Spinal cord (tissue), 10 donors: ENCODE measurements around the gene FAM168B. TPM values are rescaled to one million over a fixed set of nuclear protein-coding genes. Genes with fewer than 3 reads are reported as not detected.

Source experiments
- DNase-seq, 6 donors: peaks; one replicate each; pipeline versions ENCODE4 v3.0.0 to v3.0.0-alpha.2; 2013 to 2015; ENCODE audit warnings: low spot score in 6 of 6, low read depth in 4 of 6
- H3K27ac ChIP-seq: one replicate; pipeline ENCODE4 v1.5.1; 2013; ENCODE audit warnings: low read depth, low read length, control low read depth
- H3K27me3 ChIP-seq: one replicate; pipeline ENCODE4 v1.6.1; 2013; ENCODE audit warnings: low read length; ENCODE audit not compliant: control insufficient read depth, insufficient read depth
- H3K36me3 ChIP-seq: one replicate; pipeline ENCODE4 v1.6.1; 2013; ENCODE audit warnings: low read length; ENCODE audit not compliant: control insufficient read depth, insufficient read depth
- H3K4me1 ChIP-seq: one replicate; pipeline ENCODE4 v1.6.1; 2013; ENCODE audit warnings: low read length; ENCODE audit not compliant: control insufficient read depth, insufficient read depth
- H3K4me3 ChIP-seq: one replicate; pipeline ENCODE4 v1.5.1; 2013; ENCODE audit warnings: low read depth, low read length, control low read depth
- H3K9me3 ChIP-seq: one replicate; pipeline ENCODE4 v1.6.1; 2013; ENCODE audit warnings: low read length; ENCODE audit not compliant: control insufficient read depth, insufficient read depth
- WGBS: methylation state at CpG from one replicate; pipeline ENCODE4 v1.1.5; 2013; ENCODE audit warnings: missing lambda C conversion rate; ENCODE audit not compliant: insufficient coverage; 5-methylcytosine and 5-hydroxymethylcytosine counted together
- polyA plus RNA-seq, 2 donors: library from polyadenylated mRNA; unstranded; fragments of 120-200 nt; gene quantifications; one replicate each; pipeline ENCODE4 v1.2.1, GENCODE V29; 2013; ENCODE audit not compliant: insufficient read length in 2 of 2
- total RNA-seq, 2 donors: library from RNA; depleted of rRNA in 1 of 2; stranded (reverse); fragments of 120-200 nt in 1 of 2; fragments of >200 nt in 1 of 2; gene quantifications; one replicate each; pipeline versions ENCODE4 v1.2.3 to v1.2.4, GENCODE V29; 2013 to 2014
- donor health status: healthy.

Gene FAM168B
- total and polyA plus RNA-seq, 4 donors, result 76.0 to 172 (median 133) TPM

- Histone ChIP-seq H3K27me3 (no peaks in the 10 kb centered on the region), H3K4me1 (peaks cover 15% of the 10 kb centered on the region), H3K27ac (no peak overlapping the region), H3K36me3 (peaks cover 6% of the 10 kb centered on the region), H3K4me3 (no peak overlapping the region), H3K9me3 (no peaks in the 10 kb centered on the region)
- peak in 1 of 6 donors; percentile 35 for DNase-seq
- WGBS, result 53% methylated on average over 5 of the region's 7 CpGs
These were observed 81.8 kb downstream of the FAM168B start for GRCh38 chr2:131011486-131011885.

GRCh38 chr2:131010566-131010965, 82.7 kb downstream of the FAM168B start:
- Histone ChIP-seq H3K27me3 (no peaks in the 10 kb centered on the region), H3K27ac (no peak overlapping the region), H3K36me3 (peaks cover 2% of the 10 kb centered on the region), H3K4me1 (peaks cover 5% of the 10 kb centered on the region), H3K4me3 (no peak overlapping the region), H3K9me3 (no peaks in the 10 kb centered on the region)
- no peak for DNase-seq
- 88% methylated on average over 4 of the region's 4 CpGs for WGBS

GRCh38 chr2:131009713-131010475, 83.4 kb downstream of the FAM168B start:
- Histone ChIP-seq H3K27me3 (no peaks in the 10 kb centered on the region), H3K27ac (no peak overlapping the region), H3K4me3 (no peak overlapping the region), H3K4me1 (peaks cover 7% of the 10 kb centered on the region), H3K36me3 (peaks cover 7% of the 10 kb centered on the region), H3K9me3 (no peaks in the 10 kb centered on the region)
- 88% methylated on average over 1 of the region's 6 CpGs for WGBS
- DNase-seq, result no peak

- no peaks in the 10 kb centered on the region for H3K9me3 ChIP-seq
- no peak overlapping the region for H3K4me3 ChIP-seq
- H3K27me3 ChIP-seq, result no peaks in the 10 kb centered on the region
- no peak for DNase-seq
- no CpG with 5 or more reads among the region's 1 CpG for WGBS
- H3K36me3 ChIP-seq, result peaks cover 12% of the 10 kb centered on the region
- no peak overlapping the region for H3K27ac ChIP-seq
- peaks cover 9% of the 10 kb centered on the region for H3K4me1 ChIP-seq
These were observed 84.3 kb downstream of the FAM168B start for GRCh38 chr2:131008967-131009366.

- H3K27me3 ChIP-seq, result no peaks in the 10 kb centered on the region
- no peak overlapping the region for H3K4me3 ChIP-seq
- WGBS, result 100% methylated on average over 1 of the region's 2 CpGs
- DNase-seq, result no peak
- no peak overlapping the region for H3K27ac ChIP-seq
- H3K9me3 ChIP-seq, result no peaks in the 10 kb centered on the region
- peaks cover 12% of the 10 kb centered on the region for H3K36me3 ChIP-seq
- H3K4me1 ChIP-seq, result peaks cover 9% of the 10 kb centered on the region
These were observed 86.7 kb downstream of the FAM168B start for GRCh38 chr2:131006561-131006960.

- H3K9me3 ChIP-seq, result no peaks in the 10 kb centered on the region
- H3K27ac ChIP-seq, result no peak overlapping the region
- peaks cover 12% of the 10 kb centered on the region for H3K36me3 ChIP-seq
- no peak overlapping the region for H3K4me3 ChIP-seq
- WGBS, result 90% methylated on average over 16 of the region's 16 CpGs
- no peak for DNase-seq
- no peaks in the 10 kb centered on the region for H3K27me3 ChIP-seq
- H3K4me1 ChIP-seq, result peaks cover 9% of the 10 kb centered on the region
These were observed 87.9 kb downstream of the FAM168B start for GRCh38 chr2:131005216-131005935.

GRCh38 chr2:131004446-131005209, 88.6 kb downstream of the FAM168B start:
- H3K27ac ChIP-seq, result no peak overlapping the region
- peaks cover 12% of the 10 kb centered on the region for H3K36me3 ChIP-seq
- WGBS, result 79% methylated on average over 3 of the region's 11 CpGs
- no peaks in the 10 kb centered on the region for H3K27me3 ChIP-seq
- no peak for DNase-seq
- no peaks in the 10 kb centered on the region for H3K9me3 ChIP-seq
- peaks cover 9% of the 10 kb centered on the region for H3K4me1 ChIP-seq
- H3K4me3 ChIP-seq, result no peak overlapping the region

- Histone ChIP-seq H3K9me3 (no peaks in the 10 kb centered on the region), H3K27me3 (no peaks in the 10 kb centered on the region), H3K4me3 (no peak overlapping the region), H3K4me1 (peaks cover 2% of the 10 kb centered on the region), H3K36me3 (no peaks in the 10 kb centered on the region), H3K27ac (no peak overlapping the region)
- peak in 1 of 6 donors; percentile 65 for DNase-seq
- WGBS, result 87% methylated on average over 3 of the region's 6 CpGs
These were observed 94.7 kb downstream of the FAM168B start for GRCh38 chr2:130998561-130998960.
